ENCODE measurements around the gene STK38L. TPM values are rescaled to one million over a fixed set of nuclear protein-coding genes. Genes with fewer than 3 reads are reported as not detected.

Gene STK38L
- total and polyA plus RNA-seq, 2 donors (not counting 1 experiment from before 2014, with no cell fraction given) = 16.5 to 19.9 TPM

GRCh38 chr12:27210187-27210586 is 33.9 kb upstream of the STK38L start:
- H3K4me1 ChIP-seq (ENCODE audit: control insufficient read depth, extremely low read depth, insufficient read depth, low read length) = no peaks in the 10 kb centered on the region
- no peak overlapping the region for H3K4me2 ChIP-seq (ENCODE audit: extremely low read depth, insufficient read depth, low read length)
- H2AFZ ChIP-seq (ENCODE audit: low read length) = no peak overlapping the region
- H3K27me3 ChIP-seq (ENCODE audit: control insufficient read depth, insufficient read depth, low read length) = no peaks in the 10 kb centered on the region
- H3K4me3 ChIP-seq (replicated peaks in 1 of 4; ENCODE audit: control extremely low read depth in 1 of 4, insufficient read depth in 1 of 4, low read depth in 3 of 4, low read length in 4 of 4) = no peak overlapping the region
- H3K9ac ChIP-seq (ENCODE audit: insufficient read depth, low read length) = no peak overlapping the region
- H3K9me3 ChIP-seq (ENCODE audit: control insufficient read depth, insufficient read depth, low read depth, low read length) = no peaks in the 10 kb centered on the region
- H3K79me2 ChIP-seq (ENCODE audit: control insufficient read depth, insufficient read depth, low read length) = no peaks in the 10 kb centered on the region
- no peak overlapping the region for H3K27ac ChIP-seq (ENCODE audit: insufficient read depth, low read length)
- H4K20me1 ChIP-seq (ENCODE audit: control insufficient read depth, extremely low read depth, insufficient read depth, low read length) = no peaks in the 10 kb centered on the region
- H3K36me3 ChIP-seq (ENCODE audit: control insufficient read depth, insufficient read depth, low read length) = no peaks in the 10 kb centered on the region
- no peak for DNase-seq (ENCODE audit: low read depth in 2 of 2)
- TF ChIP-seq EZH2 (IDR thresholded peaks at IDR 0.05; ENCODE audit: low read length, missing control alignments) = no peak
- no peak for TF ChIP-seq CTCF (conservative IDR thresholded peaks at IDR 0.05 in 1 of 2, IDR thresholded peaks at IDR 0.05 in 1 of 2; ENCODE audit: low read depth in 1 of 2, low read length in 2 of 2)

DNA sequence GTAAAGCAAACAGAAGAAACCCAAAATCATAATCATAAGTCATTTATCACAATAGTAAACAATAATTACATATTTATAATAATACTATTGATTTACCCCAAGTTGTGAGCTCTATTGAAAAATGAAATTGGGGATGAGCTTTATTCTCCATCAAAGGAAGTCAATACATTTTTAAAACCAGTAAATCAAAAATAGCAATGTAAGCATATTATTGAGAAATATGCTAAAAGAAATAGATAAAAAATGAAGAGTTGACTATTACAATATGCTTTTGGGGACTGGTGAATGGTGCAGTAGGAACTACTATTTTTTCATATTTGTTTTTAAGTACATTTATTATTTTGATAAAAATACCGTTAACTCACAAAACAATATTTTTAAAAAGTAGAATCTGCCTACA is 31.2 kb upstream of the STK38L start:
- Histone ChIP-seq H3K9me3 (ENCODE audit: control insufficient read depth, insufficient read depth, low read depth, low read length) (no peaks in the 10 kb centered on the region), H3K4me1 (ENCODE audit: control insufficient read depth, extremely low read depth, insufficient read depth, low read length) (no peaks in the 10 kb centered on the region), H3K79me2 (ENCODE audit: control insufficient read depth, insufficient read depth, low read length) (no peaks in the 10 kb centered on the region), H3K9ac (ENCODE audit: insufficient read depth, low read length) (no peak overlapping the region), H3K27me3 (ENCODE audit: control insufficient read depth, insufficient read depth, low read length) (no peaks in the 10 kb centered on the region), H3K4me2 (ENCODE audit: extremely low read depth, insufficient read depth, low read length) (no peak overlapping the region), H3K36me3 (ENCODE audit: control insufficient read depth, insufficient read depth, low read length) (no peaks in the 10 kb centered on the region), H2AFZ (ENCODE audit: low read length) (no peak overlapping the region), H4K20me1 (ENCODE audit: control insufficient read depth, extremely low read depth, insufficient read depth, low read length) (no peaks in the 10 kb centered on the region), H3K4me3 (replicated peaks in 1 of 4; ENCODE audit: control extremely low read depth in 1 of 4, insufficient read depth in 1 of 4, low read depth in 3 of 4, low read length in 4 of 4) (no peak overlapping the region), H3K27ac (ENCODE audit: insufficient read depth, low read length) (no peak overlapping the region)
- DNase-seq (ENCODE audit: low read depth in 2 of 2) = no peak
- TF ChIP-seq EZH2 (IDR thresholded peaks at IDR 0.05; ENCODE audit: low read length, missing control alignments) (no peak), CTCF (conservative IDR thresholded peaks at IDR 0.05 in 1 of 2, IDR thresholded peaks at IDR 0.05 in 1 of 2; ENCODE audit: low read depth in 1 of 2, low read length in 2 of 2) (no peak)

DNA sequence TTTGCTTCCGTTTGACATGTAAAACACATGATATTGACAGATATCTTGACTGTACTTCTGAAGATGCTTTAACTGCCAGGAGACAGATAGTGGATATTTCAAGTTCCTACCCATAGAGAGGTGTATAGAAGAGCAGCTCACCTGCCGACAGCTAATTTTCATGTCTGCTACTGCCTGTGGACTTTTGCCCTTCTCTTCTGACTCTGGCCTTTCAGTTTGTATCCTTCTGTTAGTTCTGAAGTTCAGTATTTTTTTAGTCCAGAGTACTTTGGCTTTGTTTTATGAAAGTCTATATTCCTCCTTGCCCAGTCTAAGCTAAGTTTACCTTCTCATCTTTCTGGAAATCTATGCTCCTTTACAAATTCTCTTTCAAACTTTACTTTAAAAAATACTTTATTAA is 30.8 kb upstream of the STK38L start:
- Histone ChIP-seq H3K27me3 (ENCODE audit: control insufficient read depth, insufficient read depth, low read length) (no peaks in the 10 kb centered on the region), H3K79me2 (ENCODE audit: control insufficient read depth, insufficient read depth, low read length) (no peaks in the 10 kb centered on the region), H4K20me1 (ENCODE audit: control insufficient read depth, extremely low read depth, insufficient read depth, low read length) (no peaks in the 10 kb centered on the region), H3K9me3 (ENCODE audit: control insufficient read depth, insufficient read depth, low read depth, low read length) (no peaks in the 10 kb centered on the region), H3K9ac (ENCODE audit: insufficient read depth, low read length) (no peak overlapping the region), H3K4me1 (ENCODE audit: control insufficient read depth, extremely low read depth, insufficient read depth, low read length) (no peaks in the 10 kb centered on the region), H3K36me3 (ENCODE audit: control insufficient read depth, insufficient read depth, low read length) (no peaks in the 10 kb centered on the region), H3K27ac (ENCODE audit: insufficient read depth, low read length) (no peak overlapping the region), H3K4me2 (ENCODE audit: extremely low read depth, insufficient read depth, low read length) (no peak overlapping the region), H2AFZ (ENCODE audit: low read length) (no peak overlapping the region), H3K4me3 (replicated peaks in 1 of 4; ENCODE audit: control extremely low read depth in 1 of 4, insufficient read depth in 1 of 4, low read depth in 3 of 4, low read length in 4 of 4) (no peak overlapping the region)
- TF ChIP-seq EZH2 (IDR thresholded peaks at IDR 0.05; ENCODE audit: low read length, missing control alignments) = no peak
- no peak for TF ChIP-seq CTCF (conservative IDR thresholded peaks at IDR 0.05 in 1 of 2, IDR thresholded peaks at IDR 0.05 in 1 of 2; ENCODE audit: low read depth in 1 of 2, low read length in 2 of 2)
- no peak for DNase-seq (ENCODE audit: low read depth in 2 of 2)

Data from fibroblast of lung (primary cell).